ENCODE data around the gene ALB. TPM values are rescaled to one million over a fixed set of nuclear protein-coding genes. Genes with fewer than 3 reads are reported as not detected.
A peak's percentile ranks its signal among the peaks of the same experiment; 100 is the strongest.

Gene ALB
- total and polyA plus RNA-seq, 11 donors, result 0.21 to 3.3 (median 0.76) TPM; not detected in 6

GRCh38 chr4:73443224-73443623 lies 39.1 kb downstream of the ALB start:
- no peaks in the 10 kb centered on the region for H3K9me3 ChIP-seq
- no peaks in the 10 kb centered on the region for H3K4me1 ChIP-seq
- no peak overlapping the region for H3K27ac ChIP-seq
- 44 to 56% (median 54%) methylated on average over 3 of the region's 3 CpGs for WGBS, 4 donors
- DNase-seq (no peak), ATAC-seq (no peak)
- no peak overlapping the region for H3K4me3 ChIP-seq
- no peak for TF ChIP-seq POLR2A (IDR thresholded peaks at IDR 0.05)
- no peak for TF ChIP-seq CTCF (IDR thresholded peaks at IDR 0.05)
- peaks cover 0 to 4% (median 0%) of the 10 kb centered on the region in 9 donors for H3K27me3 ChIP-seq
- H3K36me3 ChIP-seq, result no peaks in the 10 kb centered on the region
- intact Hi-C loops (cut with DNase I), result no loop called here

- H3K9me3 ChIP-seq, result no peaks in the 10 kb centered on the region
- H3K36me3 ChIP-seq, result no peaks in the 10 kb centered on the region
- intact Hi-C loops (cut with DNase I), result no loop called here
- no peak overlapping the region for H3K27ac ChIP-seq
- peaks cover 0 to 4% (median 0%) of the 10 kb centered on the region in 12 donors for H3K4me1 ChIP-seq
- no peak for ATAC-seq
- no peak for TF ChIP-seq CTCF (IDR thresholded peaks at IDR 0.05)
- TF ChIP-seq POLR2A (IDR thresholded peaks at IDR 0.05), result no peak
- H3K27me3 ChIP-seq, result peaks cover 0 to 2% (median 0%) of the 10 kb centered on the region in 9 donors
- no peak overlapping the region for H3K4me3 ChIP-seq
- 68 to 75% (median 73%) methylated on average over 7 of the region's 7 CpGs for WGBS, 4 donors
- no peak for DNase-seq
Measured at GRCh38 chr4:73445383-73446335, 41.6 kb downstream of the ALB start.

- WGBS, 4 donors, result 7 to 12% (median 8%) methylated on average over 4 of the region's 4 CpGs
- no peak for ATAC-seq
- no peak overlapping the region for H3K4me3 ChIP-seq
- TF ChIP-seq CTCF (IDR thresholded peaks at IDR 0.05) (peak; percentile 30 to 67 (median 50)), POLR2A (IDR thresholded peaks at IDR 0.05) (no peak)
- peaks cover 0 to 2% (median 0%) of the 10 kb centered on the region in 9 donors for H3K27me3 ChIP-seq
- no peak for DNase-seq
- intact Hi-C loops (cut with DNase I), result no loop called here
- peaks cover 0 to 4% (median 0%) of the 10 kb centered on the region in 12 donors for H3K4me1 ChIP-seq
- no peaks in the 10 kb centered on the region for H3K9me3 ChIP-seq
- no peaks in the 10 kb centered on the region for H3K36me3 ChIP-seq
- H3K27ac ChIP-seq, result no peak overlapping the region
Measured at GRCh38 chr4:73446336-73446938, 42.4 kb downstream of the ALB start.

GRCh38 chr4:73447671-73448070 lies 43.6 kb downstream of the ALB start:
- H3K27me3 ChIP-seq, result peaks cover 0 to 2% (median 0%) of the 10 kb centered on the region in 9 donors
- intact Hi-C loops (cut with DNase I), result no loop called here
- H3K4me1 ChIP-seq, result peaks cover 0 to 4% (median 0%) of the 10 kb centered on the region in 12 donors
- H3K9me3 ChIP-seq, result no peaks in the 10 kb centered on the region
- WGBS, 4 donors, result 87 to 93% (median 91%) methylated on average over 4 of the region's 4 CpGs
- no peak overlapping the region for H3K4me3 ChIP-seq
- H3K27ac ChIP-seq, result no peak overlapping the region
- ATAC-seq, result no peak
- no peaks in the 10 kb centered on the region for H3K36me3 ChIP-seq
- TF ChIP-seq CTCF (IDR thresholded peaks at IDR 0.05) (no peak), POLR2A (IDR thresholded peaks at IDR 0.05) (no peak)
- no peak for DNase-seq
